Naive B cell (primary cell): ENCODE data around the gene TRAPPC2B. TPM values are rescaled to one million over a fixed set of nuclear protein-coding genes. Genes with fewer than 3 reads are reported as not detected.

ENCODE experiments used
- polyA plus RNA-seq, 6 donors: library from polyadenylated mRNA; unstranded; fragments of 300-500 nt; fragmentation: Illumina TruSeq; gene quantifications; one replicate each; pipeline ENCODE4 v1.2.3, GENCODE V29; 2021; ENCODE audit warnings: low read depth in 6 of 6

Gene TRAPPC2B
- polyA plus RNA-seq, 6 donors from 2014 or later: 35.5 to 91.3 (median 45.8) TPM

Other genes with a start within 250 kb of the TRAPPC2B start
- not detected for gene USP29, start 243.6 kb upstream of the TRAPPC2B start, polyA plus RNA-seq
- not detected for gene ZIM3, start 218.3 kb upstream of the TRAPPC2B start, polyA plus RNA-seq
- gene DUXA, start 196.1 kb upstream of the TRAPPC2B start, polyA plus RNA-seq: not detected
- 10 to 100 TPM in 5 of 6 donors, 1 to 10 TPM in 1; 6.9 to 25.2 (median 22.2) TPM for gene ZNF264, start 172.1 kb upstream of the TRAPPC2B start, polyA plus RNA-seq
- 1 to 10 TPM in 3 of 6 donors, under 1 TPM in 2, not detected in 1; 0.41 to 2.5 (median 1.7) TPM for gene AURKC, start 132.5 kb upstream of the TRAPPC2B start, polyA plus RNA-seq
- gene ZNF805, start 122.9 kb upstream of the TRAPPC2B start, polyA plus RNA-seq: 1 to 10 TPM in 5 of 6 donors, not detected in 1; 3.4 to 5.9 (median 4.7) TPM
- gene ZNF460, start 83.1 kb upstream of the TRAPPC2B start, polyA plus RNA-seq: 10 to 100 TPM in 4 of 6 donors, 1 to 10 TPM in 1, not detected in 1; 9.2 to 16.6 (median 14.6) TPM
- 10 to 100 TPM in 3 of 6 donors, 1 to 10 TPM in 3; 6.0 to 12.9 (median 9.5) TPM for gene ZNF543, start 43.1 kb upstream of the TRAPPC2B start, polyA plus RNA-seq
- 1 to 10 TPM; 4.1 to 8.4 (median 5.0) TPM for gene ZNF304, start 12.3 kb upstream of the TRAPPC2B start, polyA plus RNA-seq
- gene ZNF547, start within 50 bp of the TRAPPC2B start, polyA plus RNA-seq: 1 to 10 TPM in 3 of 6 donors, under 1 TPM in 2, not detected in 1; 0.71 to 2.5 (median 1.2) TPM
- 10 to 100 TPM; 17.4 to 28.4 (median 23.3) TPM for gene ZNF548, start 26.3 kb downstream of the TRAPPC2B start, polyA plus RNA-seq
- gene ZNF17, start 47.6 kb downstream of the TRAPPC2B start, polyA plus RNA-seq: 10 to 100 TPM in 3 of 6 donors, 1 to 10 TPM in 3; 6.1 to 13.0 (median 9.6) TPM
- 10 to 100 TPM in 4 of 6 donors, 1 to 10 TPM in 2; 3.7 to 23.2 (median 14.4) TPM for gene ZNF749, start 71.8 kb downstream of the TRAPPC2B start, polyA plus RNA-seq
- gene VN1R1, start 93.6 kb downstream of the TRAPPC2B start, polyA plus RNA-seq: 1 to 10 TPM in 2 of 6 donors, under 1 TPM in 4; 0.39 to 1.4 (median 0.88) TPM
- gene ZNF772, start 114.0 kb downstream of the TRAPPC2B start, polyA plus RNA-seq: 1 to 10 TPM; 4.3 to 9.7 (median 6.8) TPM
- 10 to 100 TPM in 4 of 6 donors, 1 to 10 TPM in 2; 7.0 to 15.7 (median 12.1) TPM for gene ZNF419, start 124.2 kb downstream of the TRAPPC2B start, polyA plus RNA-seq
- gene ZNF773, start 136.4 kb downstream of the TRAPPC2B start, polyA plus RNA-seq: 10 to 100 TPM; 10.1 to 25.5 (median 13.1) TPM
- gene ZNF549, start 163.8 kb downstream of the TRAPPC2B start, polyA plus RNA-seq: 10 to 100 TPM in 3 of 6 donors, 1 to 10 TPM in 3; 3.3 to 14.2 (median 9.5) TPM
- gene ZNF550, start 196.3 kb downstream of the TRAPPC2B start, polyA plus RNA-seq: 10 to 100 TPM in 3 of 6 donors, 1 to 10 TPM in 3; 3.8 to 19.8 (median 9.4) TPM
- gene ZNF416, start 215.4 kb downstream of the TRAPPC2B start, polyA plus RNA-seq: 1 to 10 TPM; 3.4 to 9.7 (median 7.7) TPM
- 10 to 100 TPM; 14.2 to 22.7 (median 17.8) TPM for gene ZIK1, start 220.6 kb downstream of the TRAPPC2B start, polyA plus RNA-seq
- gene ZNF530, start 236.3 kb downstream of the TRAPPC2B start, polyA plus RNA-seq: 10 to 100 TPM in 2 of 6 donors, 1 to 10 TPM in 4; 4.1 to 14.7 (median 7.2) TPM